Panc1 (cell line): Measurements from ENCODE around the gene SSTR5. TPM values are rescaled to one million over a fixed set of nuclear protein-coding genes. Genes with fewer than 3 reads are reported as not detected.

ENCODE experiments used
- ATAC-seq: fragments of 200-7000 bp; cut with Tn5 transposase; 2 replicates; pipeline ENCODE4 v1.9.1; 2020; ENCODE audit warnings: mild to moderate bottlenecking, moderate library complexity
- BruUV-seq: library from RNA; stranded (reverse); fragments of 400-500 nt; replicated peaks from 2 replicates; lab custom pipeline; 2021; lab: Mats Ljungman, UMichigan
- CTCF ChIA-PET: fragments of 300-600 bp; sonication (Branson Sonifier 250); formaldehyde crosslinking; loops from one replicate; lab custom pipeline; 2022; ENCODE audit warnings: antibody characterized with exemption; lab: Charles Lee
- POLR2A ChIA-PET: fragments of 300-600 bp; sonication (Branson Sonifier 250); formaldehyde crosslinking; loops from one replicate; lab custom pipeline; 2022; ENCODE audit warnings: antibody characterized with exemption; lab: Charles Lee
- DNase-seq: peaks from one replicate; pipeline ENCODE4 v3.0.0-alpha.2; 2010; ENCODE audit warnings: low read depth, low spot score
- H3K27ac ChIP-seq: 2 replicates; pipeline ENCODE4 v1.5.1; 2011; ENCODE audit warnings: mild to moderate bottlenecking, low read length, inconsistent platforms
- H3K27me3 ChIP-seq: fragments of 200-500 bp; sonication (Bioruptor generic); 2 replicates; pipeline ENCODE4 v1.6.0; 2014; ENCODE audit warnings: low read length, inconsistent platforms; ENCODE audit not compliant: control insufficient read depth, insufficient read depth
- H3K36me3 ChIP-seq: fragments of 200-500 bp; sonication (Bioruptor generic); 2 replicates; pipeline ENCODE4 v1.5.1; 2014; ENCODE audit warnings: inconsistent platforms, mild to moderate bottlenecking, low read length, moderate library complexity; ENCODE audit not compliant: control insufficient read depth, insufficient read depth
- H3K4me1 ChIP-seq: 2 replicates; pipeline ENCODE4 v1.5.1; 2011; ENCODE audit warnings: inconsistent platforms, mild to moderate bottlenecking, low read length, moderate library complexity; ENCODE audit not compliant: control insufficient read depth, insufficient read depth
- H3K4me3 ChIP-seq, 2 experiments: 2 replicates each; pipeline ENCODE4 v1.5.1; 2011 to 2012; ENCODE audit warnings: low read depth in 2 of 2, low read length in 2 of 2, mild to moderate bottlenecking in 2 of 2, inconsistent platforms in 1 of 2, moderate library complexity in 1 of 2
- H3K9me3 ChIP-seq: fragments of 200-500 bp; sonication (Bioruptor generic); 2 replicates; pipeline ENCODE4 v1.5.1; 2014; ENCODE audit warnings: low read depth, mild to moderate bottlenecking, inconsistent platforms, low read length, moderate library complexity; ENCODE audit not compliant: control insufficient read depth, insufficient read depth
- POLR2AphosphoS5 ChIP-seq: IDR thresholded peaks from 2 replicates; pipeline ENCODE4 v1.6.1; 2012; ENCODE audit warnings: mild to moderate bottlenecking, low read depth, low read length, moderate library complexity
- REST ChIP-seq, 2 experiments: IDR thresholded peaks; 2 replicates each; pipeline ENCODE4 v1.6.1; 2011 to 2012; ENCODE audit warnings: low read depth in 2 of 2, control low read depth in 1 of 2, low read length in 1 of 2, mild to moderate bottlenecking in 1 of 2, moderate library complexity in 1 of 2; ENCODE audit not compliant: insufficient read depth in 1 of 2
- SIN3A ChIP-seq: IDR thresholded peaks from 2 replicates; pipeline ENCODE4 v1.6.1; 2012; ENCODE audit warnings: low read depth, mild to moderate bottlenecking, low read length, moderate library complexity, borderline replicate concordance; ENCODE audit not compliant: insufficient read depth
- TCF7L2 ChIP-seq: IDR thresholded peaks from 2 replicates; pipeline ENCODE4 v1.6.1; 2011; ENCODE audit warnings: mild to moderate bottlenecking, low read depth, low read length, inconsistent platforms
- in situ Hi-C: cut with HindIII; loops from 2 replicates; pipeline ENCODE4 v1.10.0; 2016; ENCODE audit warnings: low sequenced_read_pairs, low pct_unique_long_range_greater_than_20kb
- intact Hi-C: fragments of 100-400 bp; cut with micrococcal nuclease; formaldehyde crosslinking; loops from one replicate; pipeline ENCODE4 v1.10.0; 2022; ENCODE audit not compliant: unreplicated experiment
- total RNA-seq: library from RNA; stranded (reverse); gene quantifications from one replicate; pipeline ENCODE4 v1.2.1, GENCODE V29; 2021; ENCODE audit not compliant: unreplicated experiment
- TF ChIP-seq, protein P1 (sequence below): fragments of 450-650 bp; IDR thresholded peaks from 2 replicates; pipeline ENCODE4 v1.5.1; 2017; ENCODE audit warnings: mild to moderate bottlenecking

SSTR5 gene
- total RNA-seq, 1 experiment from 2014 or later = 2.8 TPM

DNA sequence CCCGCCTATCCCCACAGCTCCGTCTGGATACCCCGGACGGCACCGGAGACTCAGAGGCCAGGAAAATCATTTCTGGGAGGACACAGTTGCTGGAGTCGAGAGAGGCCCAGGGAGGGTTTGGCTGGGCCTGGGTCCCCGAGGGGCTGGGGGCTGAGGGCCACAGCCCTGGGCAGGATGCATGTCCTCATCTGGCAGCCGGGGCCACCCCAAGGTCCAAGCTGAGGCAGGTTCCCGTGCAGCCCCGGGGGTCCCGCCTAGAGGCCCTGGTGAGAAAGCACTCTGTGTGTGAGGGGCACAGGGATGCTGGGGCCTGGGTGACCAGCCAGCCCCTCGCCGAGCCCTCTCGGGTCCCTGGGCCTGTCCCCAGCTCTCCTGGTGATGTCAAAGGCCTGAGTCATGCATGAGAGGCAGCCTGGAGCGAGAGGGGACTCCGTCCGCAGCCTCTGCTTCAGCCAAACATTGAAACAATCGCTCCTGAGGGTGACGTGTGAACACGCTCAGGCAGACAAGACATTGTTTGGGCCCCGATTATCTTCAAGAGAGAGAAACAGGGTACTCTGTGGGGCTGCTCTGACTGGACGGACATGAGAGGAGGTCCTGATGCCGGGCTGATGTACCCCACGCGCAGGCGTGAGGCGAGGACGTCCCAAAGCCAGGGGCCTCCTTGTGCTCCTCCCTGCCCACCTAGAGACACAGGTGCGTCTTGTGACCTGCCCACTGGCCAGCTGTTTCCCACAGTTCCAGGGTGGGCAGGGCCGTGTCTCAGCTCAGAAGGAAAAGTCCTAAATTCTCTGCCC, 49.3 kb downstream of the SSTR5 start:
- TF ChIP-seq, protein P1, sequence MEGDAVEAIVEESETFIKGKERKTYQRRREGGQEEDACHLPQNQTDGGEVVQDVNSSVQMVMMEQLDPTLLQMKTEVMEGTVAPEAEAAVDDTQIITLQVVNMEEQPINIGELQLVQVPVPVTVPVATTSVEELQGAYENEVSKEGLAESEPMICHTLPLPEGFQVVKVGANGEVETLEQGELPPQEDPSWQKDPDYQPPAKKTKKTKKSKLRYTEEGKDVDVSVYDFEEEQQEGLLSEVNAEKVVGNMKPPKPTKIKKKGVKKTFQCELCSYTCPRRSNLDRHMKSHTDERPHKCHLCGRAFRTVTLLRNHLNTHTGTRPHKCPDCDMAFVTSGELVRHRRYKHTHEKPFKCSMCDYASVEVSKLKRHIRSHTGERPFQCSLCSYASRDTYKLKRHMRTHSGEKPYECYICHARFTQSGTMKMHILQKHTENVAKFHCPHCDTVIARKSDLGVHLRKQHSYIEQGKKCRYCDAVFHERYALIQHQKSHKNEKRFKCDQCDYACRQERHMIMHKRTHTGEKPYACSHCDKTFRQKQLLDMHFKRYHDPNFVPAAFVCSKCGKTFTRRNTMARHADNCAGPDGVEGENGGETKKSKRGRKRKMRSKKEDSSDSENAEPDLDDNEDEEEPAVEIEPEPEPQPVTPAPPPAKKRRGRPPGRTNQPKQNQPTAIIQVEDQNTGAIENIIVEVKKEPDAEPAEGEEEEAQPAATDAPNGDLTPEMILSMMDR = no peak
- TF ChIP-seq SIN3A (no peak), REST (IDR thresholded peaks at IDR 0.05; ENCODE audit: insufficient read depth in 1 of 2, low read depth in 2 of 2, low read length in 1 of 2) (no peak), POLR2AphosphoS5 (no peak)
- ChIA-PET CTCF (no interaction called here), POLR2A (no interaction called here)

GRCh38 chr16:1122398-1122765, 49.8 kb downstream of the SSTR5 start:
- no peaks in the 10 kb centered on the region for H3K27me3 ChIP-seq
- no TSS peak for BruUV-seq
- intact Hi-C loops (no loop called here), in situ Hi-C loops (no loop called here)
- no peak for ATAC-seq
- ChIA-PET CTCF (no interaction called here), POLR2A (no interaction called here)
- no peak overlapping the region for H3K4me3 ChIP-seq
- H3K27ac ChIP-seq = no peak overlapping the region
- H3K36me3 ChIP-seq = no peaks in the 10 kb centered on the region
- DNase-seq = no peak
- peaks cover 10% of the 10 kb centered on the region for H3K4me1 ChIP-seq
- TF ChIP-seq SIN3A = no peak
- TF ChIP-seq, protein P1 = no peak
- no peak for TF ChIP-seq TCF7L2
- TF ChIP-seq POLR2AphosphoS5 = no peak
- no peak for TF ChIP-seq REST (IDR thresholded peaks at IDR 0.05; ENCODE audit: insufficient read depth in 1 of 2, low read depth in 2 of 2, low read length in 1 of 2)
- no peaks in the 10 kb centered on the region for H3K9me3 ChIP-seq

More for the DNA sequence above, 49.3 kb downstream of the SSTR5 start:
- BruUV-seq = no TSS peak
- H3K9me3 ChIP-seq = no peaks in the 10 kb centered on the region
- ATAC-seq (0 out of 2 replicates have a peak, but pooled peaks have one; percentile 5), DNase-seq (no peak)
- intact Hi-C loops = no loop called here
- peaks cover 10% of the 10 kb centered on the region for H3K4me1 ChIP-seq
- in situ Hi-C loops = no loop called here
- no peak overlapping the region for H3K4me3 ChIP-seq
- H3K27ac ChIP-seq = no peak overlapping the region
- no peaks in the 10 kb centered on the region for H3K27me3 ChIP-seq
- no peaks in the 10 kb centered on the region for H3K36me3 ChIP-seq
